Stimulated activated CD4-positive, alpha-beta T cell treated with anti-CD3 and anti-CD28 coated beads, Interleukin-12 subunit alpha, Interleukin-12 subunit beta, amount 100 ng/mL, for 4 hours (primary cell): Measurements from ENCODE around the gene TCERG1L.

Experiments used
- DNase-seq: peaks from one replicate; pipeline ENCODE4 v3.0.0-alpha.2; 2020

TCERG1L gene

DNA sequence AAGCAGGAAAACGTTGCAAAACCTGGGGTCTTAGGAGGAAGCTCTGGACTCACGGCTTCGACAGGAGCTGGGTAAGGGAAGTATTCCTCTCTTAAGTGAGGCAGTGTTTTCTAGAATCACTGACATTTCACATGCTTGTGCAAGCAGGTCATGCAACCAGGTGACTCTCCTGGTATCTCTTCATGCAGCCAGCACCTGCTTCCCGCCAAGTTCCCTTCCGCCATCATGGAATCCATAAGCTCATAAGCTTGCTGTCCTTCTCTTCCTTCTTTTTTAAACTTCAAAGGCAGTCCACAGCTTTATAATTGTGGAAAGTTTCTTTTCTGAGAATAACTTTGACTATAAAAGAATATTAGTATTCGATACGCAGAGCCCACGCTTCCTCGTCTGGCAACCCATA is 256.1 kb downstream of the TCERG1L start:
- no peak for DNase-seq

DNA sequence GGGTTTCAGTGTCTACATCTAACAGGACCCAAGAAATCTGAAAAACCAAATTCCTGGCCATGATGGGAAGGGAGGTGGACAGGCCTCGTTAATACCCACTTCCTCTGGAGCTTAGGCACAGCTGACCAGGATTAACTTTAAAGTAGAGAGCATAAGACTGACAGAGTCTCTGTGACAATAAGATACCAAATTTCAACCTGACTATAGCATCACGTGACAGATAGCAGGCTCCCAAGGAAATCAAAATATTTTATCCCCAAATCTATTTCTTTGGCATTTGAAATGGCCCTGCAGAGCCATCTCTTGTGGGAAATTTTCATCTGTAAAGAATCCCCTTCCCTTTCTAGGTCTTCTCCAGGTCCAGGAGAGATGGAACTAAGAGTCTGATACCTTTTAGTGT is 258.3 kb downstream of the TCERG1L start:
- DNase-seq: no peak

DNA sequence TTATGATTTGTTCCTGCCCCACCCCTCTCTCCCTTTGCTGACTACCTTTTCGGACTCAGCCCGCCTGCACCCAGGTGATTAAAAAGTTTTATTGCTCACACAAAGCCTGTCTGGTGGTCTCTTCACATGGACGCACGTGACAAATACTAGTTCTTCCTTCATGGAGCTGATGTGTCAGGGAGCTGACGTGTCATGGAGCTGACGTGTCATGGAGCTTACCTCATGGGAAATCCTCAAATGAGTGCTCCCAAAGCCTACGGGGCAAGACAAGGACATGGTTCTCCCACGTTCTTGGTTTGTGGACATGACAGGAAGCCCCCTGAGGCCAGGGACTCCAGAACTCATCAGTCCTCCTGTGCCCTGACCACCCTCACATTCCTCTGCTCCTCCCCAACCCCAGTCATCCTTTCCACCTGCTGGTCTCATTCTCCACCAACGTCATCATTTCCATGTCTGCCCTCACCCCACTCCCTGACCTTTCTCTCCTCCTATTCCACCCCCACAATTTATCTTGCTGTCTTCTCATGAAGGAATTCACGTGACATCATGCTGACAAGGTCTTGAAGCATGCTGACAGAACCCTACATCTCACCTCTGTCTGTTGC is 261.3 kb downstream of the TCERG1L start:
- no peak for DNase-seq

DNA sequence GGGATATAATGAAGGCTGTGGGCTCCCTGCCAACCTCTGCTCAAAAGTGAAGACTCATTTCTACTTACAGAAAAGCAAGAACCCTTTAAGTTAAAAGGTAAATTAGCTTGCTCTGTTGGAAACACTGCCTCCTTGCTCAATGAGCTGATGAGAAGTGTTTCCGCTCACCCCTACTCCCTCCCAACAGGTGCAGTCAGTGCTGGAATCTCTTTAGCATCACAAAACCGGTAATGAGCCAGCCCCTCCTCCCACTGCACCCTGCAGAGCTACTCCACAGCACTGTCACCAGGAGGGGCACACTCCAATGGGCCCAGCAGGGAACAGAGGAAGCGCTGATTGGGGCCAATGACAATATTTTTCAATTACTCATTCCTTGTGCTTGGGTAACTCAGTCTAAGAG is 262.5 kb downstream of the TCERG1L start:
- DNase-seq: no peak

DNA sequence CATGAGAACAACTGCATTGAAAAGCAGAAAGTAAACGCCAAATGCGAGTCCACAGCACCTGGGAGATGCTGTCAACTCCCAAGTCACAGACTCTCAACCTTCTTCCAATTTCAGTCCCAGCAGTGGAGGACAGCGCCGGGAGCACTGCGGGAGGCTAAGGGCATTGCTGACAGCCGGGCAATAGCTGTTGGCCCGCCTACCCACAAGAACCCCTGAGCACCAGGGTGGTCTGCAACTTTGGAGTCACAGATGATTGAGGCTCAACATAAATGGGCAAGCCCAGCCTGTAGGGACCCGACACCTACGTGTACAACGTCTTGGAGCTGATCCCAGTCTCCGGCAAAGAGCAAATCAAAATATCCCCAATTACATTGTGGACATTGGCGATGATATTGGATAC is 262.9 kb downstream of the TCERG1L start:
- DNase-seq: no peak

DNA sequence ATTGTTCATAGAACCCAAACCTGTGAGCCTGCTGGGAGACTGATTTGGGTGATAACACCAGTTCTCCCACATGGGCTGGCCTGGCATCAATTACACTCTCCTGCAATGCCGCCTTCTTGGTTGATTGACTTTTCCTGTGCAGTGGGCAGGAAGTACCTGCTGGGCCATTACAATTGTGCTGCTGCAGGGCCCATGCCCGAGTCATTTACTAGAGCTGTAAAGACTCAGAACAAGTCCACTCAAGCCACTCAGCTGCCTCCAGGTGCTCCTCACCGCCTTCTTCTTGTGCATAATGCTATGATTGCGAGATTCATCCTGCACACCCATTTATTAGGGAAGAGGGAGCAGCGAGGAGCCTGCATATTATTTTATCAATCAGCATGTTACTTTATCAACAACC is 264.0 kb downstream of the TCERG1L start:
- DNase-seq: no peak

DNA sequence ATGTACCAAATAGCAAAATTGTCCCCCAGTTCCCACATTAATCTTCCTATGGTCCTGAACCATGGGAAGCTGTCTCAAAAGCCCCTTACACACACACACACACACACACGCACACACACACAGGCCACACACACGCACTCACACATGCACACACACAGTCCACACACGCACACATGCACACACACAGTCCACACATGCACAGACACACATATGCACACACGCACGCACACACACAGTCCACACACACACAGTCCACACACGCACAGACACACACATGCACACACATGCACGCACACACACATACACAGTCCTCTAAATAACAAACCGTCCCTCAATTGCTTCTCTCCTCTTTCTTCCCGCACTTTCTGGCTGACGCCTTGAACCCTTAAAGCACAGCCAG is 265.3 kb downstream of the TCERG1L start:
- DNase-seq: no peak

DNA sequence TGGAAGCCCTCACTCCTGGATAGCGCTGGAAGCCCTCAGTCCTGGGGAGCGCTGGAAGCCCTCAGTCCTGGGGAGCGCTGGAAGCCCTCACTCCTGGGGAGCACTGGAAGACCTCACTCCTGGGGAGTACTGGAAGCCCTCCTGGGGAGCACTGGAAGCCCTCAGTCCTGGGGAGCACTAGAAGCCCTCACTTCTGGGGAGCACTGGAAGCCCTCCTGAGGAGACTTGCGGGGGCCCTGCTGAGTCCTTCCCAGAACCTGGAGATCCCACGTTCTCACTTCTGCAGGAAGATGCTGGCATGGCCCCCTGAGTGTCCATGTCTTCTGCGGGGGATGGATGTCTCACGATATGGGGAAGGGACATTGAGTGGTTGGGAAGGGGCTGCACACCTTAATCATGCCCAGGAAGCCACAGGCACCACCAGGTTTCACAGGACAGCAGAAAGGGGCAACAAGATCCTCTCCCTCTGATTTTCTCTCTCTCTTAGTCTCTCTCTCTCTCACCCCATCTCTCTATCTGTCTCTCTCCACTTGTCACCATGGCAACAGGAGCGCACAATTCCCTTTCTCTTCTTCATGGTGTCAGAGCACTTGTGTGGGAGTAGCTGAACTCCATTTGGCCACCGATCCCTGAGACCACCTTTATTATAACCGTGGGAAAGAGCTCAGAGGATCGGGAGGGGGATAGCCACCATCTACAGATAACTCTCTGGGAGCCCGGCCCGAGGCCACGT is 267.0 kb downstream of the TCERG1L start:
- DNase-seq: no peak

DNA sequence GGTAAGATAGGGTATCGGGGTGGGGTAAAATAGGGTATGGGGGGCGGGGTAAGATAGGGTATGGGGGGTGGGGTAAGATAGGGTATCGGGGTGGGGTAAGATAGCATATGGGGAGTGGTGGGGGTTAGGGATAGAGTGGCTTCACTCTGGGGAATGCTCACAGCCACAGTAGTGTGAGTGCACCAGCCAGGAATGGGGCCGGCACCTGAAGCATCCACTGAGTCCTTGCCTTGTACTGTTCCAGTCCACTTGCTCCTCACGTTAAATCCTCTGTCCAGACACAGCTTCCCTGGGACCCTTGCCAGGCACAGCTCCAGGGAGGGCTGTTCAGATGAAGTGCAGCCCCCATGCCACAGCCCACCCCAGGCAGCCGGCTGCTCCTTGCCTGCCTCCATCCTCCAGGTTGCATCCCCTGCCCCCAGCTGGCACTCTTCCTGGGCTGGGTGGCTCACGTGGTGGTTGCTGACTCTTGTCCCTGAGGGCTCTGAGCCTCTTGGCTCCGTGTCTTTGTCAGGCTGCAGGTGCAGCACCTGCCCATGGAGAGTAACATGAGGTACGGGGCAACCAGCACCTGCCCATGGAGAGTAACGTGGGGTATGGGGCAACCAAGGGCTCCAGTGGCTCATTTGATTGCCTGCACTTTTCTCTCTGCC is 268.4 kb downstream of the TCERG1L start:
- no peak for DNase-seq
